Measurements from ENCODE around the gene OOEP.

DNA sequence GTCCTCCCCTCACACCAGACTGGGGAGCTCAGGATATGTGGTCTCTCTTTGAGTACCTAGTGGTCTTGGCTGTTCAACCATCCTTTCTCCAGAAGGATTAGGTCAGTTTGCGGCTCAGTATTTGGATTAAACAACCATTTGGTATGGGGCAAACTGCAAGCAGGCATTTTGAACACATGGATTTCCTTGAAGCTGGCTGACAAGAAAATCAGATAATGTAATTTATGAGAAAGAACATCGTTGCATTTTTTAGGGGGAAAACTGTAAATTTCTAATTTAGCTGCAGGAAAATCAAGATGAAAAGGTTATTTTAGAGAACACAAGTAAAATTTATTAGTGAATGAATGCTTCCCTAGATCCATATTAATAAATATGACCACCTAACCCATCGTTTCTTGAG lies 40.9 kb downstream of the OOEP start:
- TF ChIP-seq, protein P1, sequence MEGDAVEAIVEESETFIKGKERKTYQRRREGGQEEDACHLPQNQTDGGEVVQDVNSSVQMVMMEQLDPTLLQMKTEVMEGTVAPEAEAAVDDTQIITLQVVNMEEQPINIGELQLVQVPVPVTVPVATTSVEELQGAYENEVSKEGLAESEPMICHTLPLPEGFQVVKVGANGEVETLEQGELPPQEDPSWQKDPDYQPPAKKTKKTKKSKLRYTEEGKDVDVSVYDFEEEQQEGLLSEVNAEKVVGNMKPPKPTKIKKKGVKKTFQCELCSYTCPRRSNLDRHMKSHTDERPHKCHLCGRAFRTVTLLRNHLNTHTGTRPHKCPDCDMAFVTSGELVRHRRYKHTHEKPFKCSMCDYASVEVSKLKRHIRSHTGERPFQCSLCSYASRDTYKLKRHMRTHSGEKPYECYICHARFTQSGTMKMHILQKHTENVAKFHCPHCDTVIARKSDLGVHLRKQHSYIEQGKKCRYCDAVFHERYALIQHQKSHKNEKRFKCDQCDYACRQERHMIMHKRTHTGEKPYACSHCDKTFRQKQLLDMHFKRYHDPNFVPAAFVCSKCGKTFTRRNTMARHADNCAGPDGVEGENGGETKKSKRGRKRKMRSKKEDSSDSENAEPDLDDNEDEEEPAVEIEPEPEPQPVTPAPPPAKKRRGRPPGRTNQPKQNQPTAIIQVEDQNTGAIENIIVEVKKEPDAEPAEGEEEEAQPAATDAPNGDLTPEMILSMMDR (IDR thresholded peaks at IDR 0.05), result no peak
- TF ChIP-seq POLR2A (IDR thresholded peaks at IDR 0.05), result no peak
